NCI-H1417 treated with DMSO at 0.1 percent for 48 hours (cell line): ENCODE measurements around the gene TRMT44.

Experiments used
- DNase-seq: peaks from one replicate; lab custom pipeline; 2025; lab: John Stamatoyannopoulos, UW

Gene TRMT44

GRCh38 chr4:8435656-8436121, 4.9 kb upstream of the TRMT44 start:
- no peak for DNase-seq

GRCh38 chr4:8437281-8437680, 3.3 kb upstream of the TRMT44 start:
- DNase-seq = no peak

DNA sequence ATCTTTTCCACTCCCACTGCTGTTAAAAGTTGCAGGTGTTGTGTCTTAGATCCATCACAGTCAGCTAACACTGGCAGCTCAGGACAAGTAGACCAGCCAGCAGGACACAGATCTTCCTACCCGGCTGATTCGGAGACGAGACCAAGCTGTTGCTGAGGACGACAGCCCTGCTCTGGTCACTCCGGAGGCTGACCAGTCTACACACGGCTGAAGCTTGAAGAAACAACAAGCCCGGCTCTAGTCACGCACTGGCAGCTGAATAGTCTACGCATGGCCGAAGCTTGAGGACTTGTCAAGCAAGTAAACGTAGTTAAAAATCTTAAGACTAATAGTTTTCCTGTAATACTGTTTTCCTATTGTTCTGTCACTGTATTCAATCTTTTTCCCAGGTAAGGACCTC, 1.8 kb upstream of the TRMT44 start:
- no peak for DNase-seq

GRCh38 chr4:8439168-8439567, 1.4 kb upstream of the TRMT44 start:
- no peak for DNase-seq

GRCh38 chr4:8439914-8440491, 574 bp upstream of the TRMT44 start:
- no peak for DNase-seq

GRCh38 chr4:8441499-8442091, 1.0 kb downstream of the TRMT44 start:
- DNase-seq = no peak

- DNase-seq = no peak
Measured at GRCh38 chr4:8442596-8443358, 2.2 kb downstream of the TRMT44 start.

DNA sequence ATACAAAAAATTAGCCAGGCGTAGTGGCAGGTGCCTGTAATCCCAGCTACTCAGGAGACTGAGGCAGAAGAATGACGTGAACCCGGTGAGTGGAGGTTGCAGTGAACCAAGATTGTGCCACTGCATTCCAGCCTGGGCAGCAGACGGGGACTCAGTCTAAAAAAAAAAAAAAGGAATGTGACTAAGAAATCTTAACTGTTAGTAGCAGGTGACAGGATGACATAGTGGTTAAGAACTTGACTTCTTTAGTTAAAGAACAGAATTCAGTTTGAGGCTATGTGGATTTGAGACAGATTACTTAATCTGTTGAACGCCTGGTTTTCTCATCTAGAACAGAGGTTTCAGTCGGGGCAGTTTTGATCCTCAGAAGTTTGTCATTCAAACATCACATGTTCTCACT, 3.2 kb downstream of the TRMT44 start:
- DNase-seq = no peak

- DNase-seq = no peak
Measured at GRCh38 chr4:8446122-8446521, 5.5 kb downstream of the TRMT44 start.

- no peak for DNase-seq
Measured at GRCh38 chr4:8451440-8452182, 11.0 kb downstream of the TRMT44 start.

DNA sequence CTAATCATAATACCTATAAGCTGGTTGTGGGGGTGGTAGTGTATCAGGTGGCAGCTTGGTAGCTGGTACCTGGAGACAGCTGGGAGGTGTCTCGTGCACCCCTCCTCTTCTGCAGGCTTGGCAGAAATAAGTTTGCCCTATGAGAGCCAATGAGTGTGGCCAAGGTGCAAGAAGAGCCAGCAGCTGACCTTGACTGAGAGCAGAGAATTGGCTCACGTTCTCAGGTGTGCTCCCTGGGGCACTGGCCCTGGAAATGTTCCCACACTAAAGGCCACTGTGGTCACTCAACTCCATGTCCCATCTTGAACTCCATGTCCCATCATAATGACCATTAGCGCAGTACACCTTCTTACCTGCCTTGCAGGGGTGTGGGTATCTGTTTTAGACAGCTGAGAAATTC, 13.4 kb downstream of the TRMT44 start:
- DNase-seq = no peak

DNA sequence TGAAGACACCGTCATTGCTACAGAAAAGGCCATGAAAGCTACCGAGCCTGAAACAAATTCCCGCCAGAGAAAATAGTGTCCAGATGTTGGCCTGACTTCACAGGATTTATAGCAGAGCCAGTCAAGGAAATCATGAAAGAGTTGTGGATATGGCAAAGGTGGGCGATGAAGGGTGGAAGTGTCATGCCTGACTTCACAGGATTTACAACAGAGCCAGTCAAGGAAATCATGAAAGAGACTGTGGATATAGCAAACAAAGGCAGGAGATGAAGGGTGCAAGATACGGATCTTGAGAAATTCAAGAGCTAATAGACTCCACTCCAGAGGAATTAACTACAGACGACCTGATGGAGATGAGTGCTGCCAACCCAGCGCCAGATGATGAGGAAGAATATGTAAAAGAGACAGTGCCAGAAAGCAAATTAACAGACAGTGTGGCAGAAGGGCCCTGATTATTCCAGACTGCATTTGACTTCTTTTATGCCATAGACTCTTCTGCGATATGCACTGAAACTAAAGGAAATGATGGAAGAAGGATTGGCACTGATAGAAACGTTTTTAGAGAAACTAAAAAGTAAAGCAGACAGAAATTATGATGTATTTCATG, 17.2 kb downstream of the TRMT44 start:
- no peak for DNase-seq

GRCh38 chr4:8459867-8460445, 19.4 kb downstream of the TRMT44 start:
- no peak for DNase-seq

GRCh38 chr4:8461086-8461485, 20.5 kb downstream of the TRMT44 start:
- DNase-seq = no peak

DNA sequence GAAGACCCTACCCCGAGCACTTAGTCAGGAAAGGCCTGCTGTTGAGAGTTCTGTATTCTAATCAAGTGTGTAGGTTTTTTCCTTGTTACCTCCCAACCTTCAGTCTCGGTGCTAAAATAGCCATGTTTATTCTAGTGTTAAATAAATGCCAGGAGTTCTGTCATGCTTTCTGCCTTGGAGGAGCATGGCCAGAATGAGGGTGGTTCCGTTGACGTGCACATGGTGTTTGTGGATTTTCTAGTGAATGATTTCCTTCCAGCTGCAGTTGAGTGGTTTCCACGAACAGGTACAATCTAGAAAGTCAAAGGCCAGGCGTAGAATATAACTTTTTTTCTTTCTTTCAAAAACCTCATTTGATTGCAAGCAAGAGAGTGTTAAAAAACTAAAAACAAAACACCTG, 21.0 kb downstream of the TRMT44 start:
- DNase-seq = no peak

DNA sequence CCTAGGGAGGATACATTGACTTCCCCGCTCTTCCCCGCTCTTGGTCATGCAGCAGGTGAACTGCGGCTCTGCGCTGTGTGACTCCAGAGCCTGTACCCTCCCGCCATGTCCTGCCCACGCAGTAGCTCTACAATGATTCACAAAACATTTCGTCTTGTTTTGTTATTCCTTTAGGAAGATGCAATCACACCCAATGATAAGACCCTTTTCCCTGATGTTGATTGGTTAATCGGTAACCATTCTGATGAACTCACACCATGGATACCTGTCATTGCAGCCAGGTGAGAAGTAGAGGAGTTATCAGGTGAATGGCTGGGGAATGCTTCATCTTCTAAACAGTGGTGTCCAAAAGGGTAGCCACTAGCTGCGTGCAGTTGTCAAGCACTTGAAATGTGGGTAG, 23.2 kb downstream of the TRMT44 start:
- no peak for DNase-seq

DNA sequence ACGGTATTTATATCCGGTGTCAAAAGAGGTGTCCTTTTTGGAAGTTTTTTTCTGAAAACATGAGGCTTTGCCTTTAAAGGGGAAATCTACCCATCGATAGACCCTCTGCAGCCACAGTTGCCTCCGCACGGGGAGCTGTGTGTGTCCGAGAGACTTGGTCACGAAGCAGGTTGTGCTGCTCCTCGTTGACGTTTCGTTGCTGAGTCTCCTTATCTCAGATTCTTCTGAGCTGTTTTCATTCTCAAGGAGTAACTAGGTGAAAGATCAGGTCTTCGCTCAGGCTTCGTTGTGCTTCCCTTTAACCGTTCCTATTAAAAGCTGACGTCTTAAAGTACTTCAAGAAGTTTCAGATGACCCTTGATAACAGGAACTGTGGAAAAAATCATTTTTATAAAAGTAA, 23.8 kb downstream of the TRMT44 start:
- no peak for DNase-seq

DNA sequence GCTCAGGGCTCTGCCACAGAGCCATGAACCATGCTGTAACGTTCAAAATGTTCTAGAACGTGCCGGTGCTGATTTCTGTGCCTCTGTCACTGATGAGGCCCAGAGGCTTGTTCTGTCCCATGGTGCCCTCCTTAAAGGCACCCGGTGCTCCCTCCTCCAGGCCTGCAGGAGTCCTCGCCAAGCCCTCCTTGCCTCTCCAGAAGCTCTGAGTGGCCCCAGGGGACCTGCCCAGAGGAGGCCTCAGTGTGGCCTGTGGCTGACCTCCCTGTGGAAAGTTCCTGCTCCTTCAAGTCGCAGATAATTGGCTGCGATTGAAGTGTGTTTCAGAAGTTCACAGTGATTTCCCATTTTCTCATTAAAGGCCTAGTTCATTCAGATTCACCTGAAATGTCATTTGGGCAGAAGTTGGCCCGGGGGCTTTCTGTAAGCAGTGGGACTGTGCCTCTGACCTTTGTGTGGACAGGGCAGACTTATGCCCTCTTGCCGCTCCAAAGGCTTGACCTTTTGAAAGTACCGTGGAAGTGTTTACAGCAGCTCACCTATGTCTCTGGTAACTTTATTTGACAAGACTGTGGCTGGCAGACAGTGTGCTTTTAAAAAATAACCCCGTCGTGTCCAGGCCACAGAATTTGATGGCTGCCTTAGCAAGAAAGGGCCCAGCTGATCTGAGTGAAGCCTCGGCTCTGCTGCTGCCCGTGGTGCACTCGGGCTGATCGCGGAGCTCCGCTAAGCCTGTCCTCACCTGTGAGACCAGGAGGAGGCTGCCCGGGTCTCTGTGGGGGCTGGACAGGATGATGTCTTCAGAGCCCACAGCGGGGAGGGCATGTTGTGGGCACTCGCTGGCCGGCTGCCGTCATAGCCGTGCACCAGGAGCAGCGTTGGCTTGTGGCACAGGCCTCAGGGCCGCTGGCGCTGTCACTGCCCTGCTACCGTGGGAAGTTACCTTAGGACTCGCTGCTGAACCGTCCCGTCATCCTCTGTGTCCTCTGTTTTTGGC, 25.3 kb downstream of the TRMT44 start:
- DNase-seq = no peak

- DNase-seq = no peak
Measured at GRCh38 chr4:8467016-8467415, 26.4 kb downstream of the TRMT44 start.

DNA sequence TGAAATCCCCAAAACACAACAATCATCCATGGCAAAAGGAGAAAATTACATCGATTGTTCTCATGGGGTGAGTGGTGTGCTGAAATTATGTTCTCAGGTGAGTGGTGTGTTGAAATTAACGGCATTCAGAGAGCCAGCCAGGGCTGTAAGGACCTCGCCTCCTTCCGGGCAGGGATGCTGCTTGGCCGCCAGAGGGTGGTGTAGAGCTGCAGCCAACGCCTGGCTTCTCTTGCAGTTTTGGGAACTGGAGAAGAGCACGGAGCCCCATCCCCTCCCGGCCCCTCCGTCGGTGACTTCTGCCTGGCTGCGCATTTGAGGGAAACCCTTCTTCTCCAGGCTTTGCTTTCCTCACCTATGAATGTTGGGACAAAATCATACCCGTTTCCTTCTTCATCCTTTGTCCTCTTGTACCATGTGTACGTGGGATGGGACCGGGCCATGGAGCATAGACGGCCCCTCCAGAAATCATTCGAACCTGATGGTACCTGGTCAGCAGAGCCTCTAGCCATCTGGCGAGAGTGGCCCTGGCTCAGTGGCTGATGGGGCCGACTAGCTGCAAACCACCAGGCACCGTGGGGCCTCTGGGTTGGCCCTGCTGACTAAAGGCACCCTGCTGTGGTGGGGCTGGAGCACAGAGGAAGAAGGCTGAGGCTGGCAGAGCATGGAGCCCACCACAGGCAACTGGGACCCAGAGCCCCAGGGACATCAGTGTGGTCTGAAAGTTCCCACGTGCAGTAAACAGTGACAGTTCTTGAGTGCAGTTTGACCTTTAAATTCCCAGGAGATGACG, 28.4 kb downstream of the TRMT44 start:
- DNase-seq = no peak
